Activated naive CD8-positive, alpha-beta T cell treated with anti-CD3 and anti-CD28 coated beads for 36 hours (primary cell): ENCODE results near the gene IBTK. TPM values are rescaled to one million over a fixed set of nuclear protein-coding genes. Genes with fewer than 3 reads are reported as not detected.
"Not testable (repeated sequence)": the region's sequence is repeated elsewhere in the genome, so short reads cannot be mapped to it uniquely, and the experiment has no call there.

ENCODE experiments used
- DNase-seq: peaks from one replicate; pipeline ENCODE4 v3.0.0; 2021
- H3K27ac Mint-ChIP-seq: one replicate; pipeline ENCODE4 v1.8.0; 2022; ENCODE audit warnings: mild to moderate bottlenecking, moderate library complexity, mixed read lengths
- H3K27me3 Mint-ChIP-seq: one replicate; pipeline ENCODE4 v1.8.0; 2022; ENCODE audit warnings: mild to moderate bottlenecking, mixed read lengths
- H3K36me3 Mint-ChIP-seq: one replicate; pipeline ENCODE4 v1.8.0; 2021; ENCODE audit warnings: mild to moderate bottlenecking, mixed read lengths
- H3K4me1 Mint-ChIP-seq: one replicate; pipeline ENCODE4 v1.8.0; 2021; ENCODE audit warnings: mixed read lengths
- H3K4me3 Mint-ChIP-seq: one replicate; pipeline ENCODE4 v1.8.0; 2022; ENCODE audit warnings: mild to moderate bottlenecking, moderate library complexity, mixed read lengths
- H3K9me3 Mint-ChIP-seq: one replicate; pipeline ENCODE4 v1.8.0; 2022; ENCODE audit warnings: mixed read lengths
- total RNA-seq, 2 experiments: library from RNA; stranded (reverse); gene quantifications; one replicate each; pipeline ENCODE4 v1.2.3, GENCODE V29; 2021

IBTK gene
- total RNA-seq, 2 experiments from 2014 or later: 25.7 to 27.0 TPM

DNA sequence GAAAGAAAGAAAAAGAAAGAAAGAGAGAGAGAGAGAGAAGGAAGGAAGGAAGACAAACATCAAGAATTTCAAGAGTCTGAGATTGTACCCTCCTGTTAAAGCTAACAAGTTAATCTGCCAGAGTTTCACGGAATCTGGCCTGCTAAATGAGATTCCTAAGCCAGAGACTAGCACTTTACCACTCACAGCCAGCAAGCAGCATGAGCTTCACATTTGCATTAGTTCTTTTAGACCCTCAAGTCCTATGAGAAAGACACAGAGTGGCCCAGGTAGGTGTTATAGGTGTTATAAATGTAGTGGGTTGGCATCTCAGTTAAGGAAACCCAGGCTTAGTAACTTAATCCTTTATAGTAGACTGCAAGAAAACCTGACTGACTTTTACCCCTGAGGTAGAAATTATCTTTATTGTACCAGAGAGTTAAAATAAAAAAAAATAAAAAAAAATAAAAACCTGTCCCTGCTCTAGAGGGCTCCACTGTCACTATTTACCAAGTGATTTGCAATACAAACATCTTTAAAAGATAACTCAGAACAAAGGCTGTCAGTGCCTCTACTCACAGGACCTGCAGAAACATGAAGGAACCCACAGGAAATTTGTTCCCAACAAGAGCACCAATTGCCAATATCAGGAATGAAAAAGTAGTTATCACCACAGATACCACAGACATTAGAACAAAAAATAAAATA, 9.7 kb upstream of the IBTK start:
- no peak overlapping the region for H3K4me3 Mint-ChIP-seq
- no peaks in the 10 kb centered on the region for H3K9me3 Mint-ChIP-seq
- H3K27me3 Mint-ChIP-seq: peaks cover 2% of the 10 kb centered on the region
- H3K27ac Mint-ChIP-seq: no peak overlapping the region
- no peak for DNase-seq
- no peaks in the 10 kb centered on the region for H3K4me1 Mint-ChIP-seq
- no peaks in the 10 kb centered on the region for H3K36me3 Mint-ChIP-seq

DNA sequence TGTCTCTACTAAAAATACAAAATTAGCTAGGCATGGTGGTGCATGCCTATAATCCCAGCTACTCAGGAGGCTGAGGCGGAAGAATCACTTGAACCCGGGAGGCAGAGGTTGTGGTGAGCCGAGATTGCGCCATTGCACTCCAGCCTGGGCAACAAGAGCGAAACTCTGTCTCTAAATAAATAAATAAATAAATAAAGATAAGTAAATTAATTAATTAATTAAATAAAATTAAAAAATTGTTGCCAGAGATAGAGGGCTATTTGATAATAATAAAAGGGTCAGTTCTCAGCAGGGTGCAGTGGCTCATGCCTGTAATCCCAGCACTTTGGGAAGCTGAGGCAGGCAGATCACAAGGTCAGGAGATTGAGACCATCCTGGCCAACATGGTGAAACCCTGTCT, 7.2 kb upstream of the IBTK start:
- H3K4me3 Mint-ChIP-seq, H3K36me3 Mint-ChIP-seq, H3K27me3 Mint-ChIP-seq, DNase-seq, H3K4me1 Mint-ChIP-seq, H3K27ac Mint-ChIP-seq, H3K9me3 Mint-ChIP-seq: not testable (repeated sequence)

DNA sequence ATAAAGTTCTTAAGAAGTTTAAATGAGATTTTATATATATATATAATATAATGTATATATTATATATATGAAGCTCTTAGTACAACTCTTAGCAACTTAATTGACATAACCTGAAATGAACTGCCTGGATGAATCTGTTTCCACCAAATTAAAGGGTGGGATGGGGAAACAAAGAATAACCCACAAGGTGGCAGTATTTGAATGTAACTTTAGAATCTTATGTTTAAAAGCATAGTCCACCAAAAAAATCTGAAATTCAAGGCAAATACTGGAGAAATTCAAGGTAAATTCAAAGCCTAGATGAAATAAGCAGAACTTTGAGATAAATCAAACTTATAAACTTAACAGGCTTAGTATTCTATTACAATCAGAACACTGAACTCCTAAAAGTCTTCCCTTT, 4.4 kb upstream of the IBTK start:
- peaks cover 7% of the 10 kb centered on the region for H3K4me1 Mint-ChIP-seq
- no peaks in the 10 kb centered on the region for H3K36me3 Mint-ChIP-seq
- H3K27ac Mint-ChIP-seq: no peak overlapping the region
- no peak overlapping the region for H3K4me3 Mint-ChIP-seq
- no peak for DNase-seq
- peaks cover 5% of the 10 kb centered on the region for H3K27me3 Mint-ChIP-seq
- no peaks in the 10 kb centered on the region for H3K9me3 Mint-ChIP-seq

DNA sequence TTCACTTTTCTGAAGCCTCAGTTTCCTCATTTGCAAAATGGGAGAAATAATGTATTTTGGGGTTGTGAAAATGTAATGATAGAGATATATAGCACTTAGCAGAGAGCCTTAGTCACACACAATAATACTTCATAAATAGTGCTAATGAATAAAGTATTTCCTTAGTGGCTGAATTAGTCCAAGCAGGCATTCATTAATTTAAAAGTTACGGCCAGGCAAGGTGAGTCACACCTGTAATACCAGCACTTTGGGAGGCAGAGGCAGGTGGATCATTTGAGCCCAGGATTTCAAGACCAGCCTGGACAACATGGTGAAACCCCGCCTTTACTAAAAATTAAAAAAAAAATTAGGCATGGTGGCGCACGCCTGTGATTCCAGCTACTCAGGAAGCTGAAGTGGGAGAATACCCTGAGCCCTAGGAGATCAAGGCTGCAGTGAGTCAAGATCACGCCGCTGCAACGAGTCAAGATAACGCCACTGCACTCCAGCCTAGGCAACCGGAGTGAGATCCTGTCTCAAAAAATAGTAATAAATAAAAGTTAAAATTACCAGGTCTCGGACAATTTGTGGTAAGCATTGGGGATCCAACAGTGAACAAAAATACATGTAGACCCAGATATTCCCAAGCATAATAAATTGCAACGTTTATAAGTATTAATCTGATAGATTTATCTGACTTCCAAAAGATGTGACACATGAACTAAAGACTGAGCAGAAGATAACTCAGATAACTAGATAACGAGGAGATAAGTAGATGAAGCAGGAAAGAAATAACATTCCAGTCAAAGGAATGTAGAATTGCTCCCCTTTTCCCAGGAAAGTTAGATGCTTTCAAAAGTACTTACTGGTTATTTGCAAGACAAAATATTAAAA, 2.1 kb upstream of the IBTK start:
- no peak for DNase-seq
- peaks cover 2% of the 10 kb centered on the region for H3K36me3 Mint-ChIP-seq
- H3K27ac Mint-ChIP-seq: no peak overlapping the region
- H3K9me3 Mint-ChIP-seq: no peaks in the 10 kb centered on the region
- no peak overlapping the region for H3K4me3 Mint-ChIP-seq
- peaks cover 5% of the 10 kb centered on the region for H3K27me3 Mint-ChIP-seq
- peaks cover 22% of the 10 kb centered on the region for H3K4me1 Mint-ChIP-seq

DNA sequence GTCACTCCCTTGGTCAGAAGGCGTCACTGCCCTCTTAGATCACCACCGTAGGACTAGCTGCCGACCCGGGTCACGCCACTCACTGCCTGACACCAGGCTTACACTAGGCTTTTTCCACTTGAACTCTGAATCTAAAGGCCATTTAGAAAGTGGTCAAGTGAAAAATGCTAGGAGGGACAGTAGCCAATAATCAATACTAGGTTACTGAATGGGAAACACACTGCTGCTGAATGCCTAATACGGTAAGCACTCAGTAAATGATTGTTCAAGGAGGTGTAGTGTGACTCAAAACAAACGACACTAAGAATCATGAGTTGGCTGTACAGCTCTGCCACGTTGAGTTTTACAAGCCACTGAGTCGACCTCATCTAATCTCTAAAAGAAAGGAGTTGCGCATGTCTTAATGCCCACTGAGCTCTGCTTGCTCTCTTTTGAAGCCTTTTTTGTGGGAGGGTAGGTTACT, 760 bp upstream of the IBTK start:
- Mint-ChIP-seq H3K4me1 (peaks cover 29% of the 10 kb centered on the region), H3K9me3 (no peaks in the 10 kb centered on the region), H3K4me3 (peak overlapping the region; percentile 88), H3K27me3 (peaks cover 5% of the 10 kb centered on the region), H3K36me3 (peaks cover 9% of the 10 kb centered on the region), H3K27ac (peak overlapping the region; percentile 93)
- no peak for DNase-seq

DNA sequence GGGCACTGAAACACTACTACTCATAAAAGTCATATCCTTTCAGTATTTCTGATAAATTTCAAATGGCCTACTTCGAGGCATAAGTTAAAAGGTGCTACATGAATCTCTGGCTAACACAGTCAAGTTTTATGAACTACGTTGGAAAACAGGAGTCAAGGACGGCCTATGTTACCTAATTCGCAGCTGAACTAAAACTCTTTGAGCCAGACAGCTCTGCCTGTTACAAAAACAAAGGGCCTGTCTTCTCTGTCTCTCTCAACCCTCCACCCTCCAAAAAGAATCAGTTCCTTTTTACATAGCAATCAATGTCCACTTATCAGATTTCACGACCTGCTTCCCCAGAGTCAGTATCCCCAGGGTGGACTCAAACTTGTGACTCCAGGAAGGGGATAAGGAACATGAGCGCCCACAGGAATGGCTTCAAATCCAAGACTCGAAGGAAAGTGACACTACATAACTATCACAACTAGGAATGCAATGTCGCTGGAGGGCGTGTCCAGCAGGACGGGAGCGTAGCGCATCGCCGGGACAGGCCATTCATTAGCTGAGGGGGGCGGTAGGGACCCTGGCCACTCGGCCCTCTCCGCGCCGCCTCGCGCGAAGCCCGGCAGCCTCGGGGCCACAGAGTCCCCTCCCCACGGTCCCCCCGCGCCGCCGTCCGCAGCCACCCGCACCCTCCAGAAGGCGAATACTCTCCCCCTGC, 591 bp downstream of the IBTK start:
- H3K27me3 Mint-ChIP-seq: no peaks in the 10 kb centered on the region
- peaks cover 13% of the 10 kb centered on the region for H3K36me3 Mint-ChIP-seq
- peaks cover 32% of the 10 kb centered on the region for H3K4me1 Mint-ChIP-seq
- DNase-seq: no peak
- H3K9me3 Mint-ChIP-seq: peaks cover 2% of the 10 kb centered on the region
- H3K27ac Mint-ChIP-seq: peak overlapping the region; percentile 93
- peak overlapping the region; percentile 88 for H3K4me3 Mint-ChIP-seq

DNA sequence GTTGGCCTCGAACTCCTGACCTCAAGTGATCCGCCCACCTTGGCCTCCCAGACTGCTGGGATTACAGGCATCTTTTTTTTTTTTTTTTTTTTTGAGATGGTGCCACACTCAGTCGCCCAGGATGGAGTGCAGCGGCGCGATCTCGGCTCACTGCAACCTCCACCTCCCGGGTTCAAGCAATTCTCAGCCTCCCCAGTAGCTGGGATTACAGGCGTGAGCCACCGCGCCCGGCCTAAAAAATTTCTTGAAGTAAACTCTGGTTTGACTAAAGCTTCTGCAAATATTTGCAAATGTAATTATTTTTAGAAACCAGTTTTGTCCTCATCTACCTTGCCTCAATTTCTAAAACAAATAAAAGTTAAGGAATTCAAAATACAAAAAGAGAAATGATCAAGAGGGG, 1.2 kb downstream of the IBTK start:
- H3K27me3 Mint-ChIP-seq: no peaks in the 10 kb centered on the region

DNA sequence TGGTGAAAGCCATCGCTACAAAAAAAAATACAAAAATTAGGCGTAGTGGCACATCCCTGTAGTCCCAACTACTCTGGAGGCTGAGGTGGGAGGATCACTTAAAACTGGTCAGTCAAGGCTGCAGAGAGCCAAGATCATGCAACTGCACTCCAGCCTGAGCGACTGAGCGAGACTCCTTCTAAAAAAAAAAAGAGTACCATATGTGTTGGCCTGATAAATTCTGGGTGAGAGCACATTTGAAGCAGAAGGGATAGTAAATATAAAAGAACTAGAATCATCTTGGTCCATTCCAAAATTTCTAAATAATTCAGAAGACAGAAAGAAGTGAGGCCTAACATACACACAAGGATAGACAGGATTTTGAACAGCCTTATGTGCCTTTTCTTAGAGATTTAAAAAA, 2.2 kb downstream of the IBTK start:
- peak overlapping the region; percentile 22 for H3K4me3 Mint-ChIP-seq
- H3K9me3 Mint-ChIP-seq: peaks cover 6% of the 10 kb centered on the region
- H3K4me1 Mint-ChIP-seq: peaks cover 43% of the 10 kb centered on the region
- no peak for DNase-seq
- peaks cover 21% of the 10 kb centered on the region for H3K36me3 Mint-ChIP-seq
- H3K27me3 Mint-ChIP-seq: no peaks in the 10 kb centered on the region
- H3K27ac Mint-ChIP-seq: no peak overlapping the region

More for the DNA sequence above, 1.2 kb downstream of the IBTK start:
- Mint-ChIP-seq H3K4me3 (peak overlapping the region; percentile 88), H3K27ac (no peak overlapping the region), H3K36me3 (peaks cover 14% of the 10 kb centered on the region), H3K9me3 (peaks cover 2% of the 10 kb centered on the region), H3K4me1 (peaks cover 35% of the 10 kb centered on the region)
- no peak for DNase-seq

DNA sequence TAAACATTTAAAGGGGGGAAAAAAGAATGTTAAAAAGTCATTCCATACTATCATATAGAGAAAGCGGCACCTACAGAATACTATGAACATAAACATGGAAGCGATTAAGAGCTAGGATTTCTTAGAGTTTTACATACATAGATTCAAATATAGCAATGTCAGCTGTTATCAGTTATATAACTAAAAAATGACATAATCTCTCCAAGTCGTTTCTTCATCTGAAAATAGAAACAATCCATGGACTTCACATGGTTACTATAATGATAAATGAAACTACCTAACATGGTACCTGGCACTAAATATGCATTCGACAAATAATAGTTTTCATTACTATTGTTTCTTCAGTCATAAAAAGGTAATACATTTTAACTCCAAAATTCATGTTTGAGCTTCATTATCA, 3.7 kb downstream of the IBTK start:
- H3K4me1 Mint-ChIP-seq: peaks cover 43% of the 10 kb centered on the region
- no peak overlapping the region for H3K4me3 Mint-ChIP-seq

DNA sequence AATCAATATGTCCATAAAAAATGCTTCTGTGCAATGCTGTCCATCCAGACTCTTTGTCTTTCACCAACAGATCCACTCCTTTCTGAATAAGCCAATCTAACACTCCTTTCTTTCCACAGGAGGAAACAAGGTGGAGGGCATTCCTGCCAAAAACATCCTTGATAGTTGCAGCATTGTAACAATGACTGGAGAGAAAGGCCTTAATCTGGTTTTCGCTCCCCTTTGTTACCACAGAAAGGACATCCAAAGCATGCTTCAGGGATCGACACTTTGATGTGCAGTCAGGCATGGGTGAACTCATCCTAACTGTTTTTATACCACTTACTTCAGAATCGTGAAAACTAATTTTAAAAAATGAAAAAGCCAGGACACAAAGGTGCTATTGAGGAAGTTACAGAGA, 7.4 kb downstream of the IBTK start:
- no peak overlapping the region for H3K27ac Mint-ChIP-seq
- no peaks in the 10 kb centered on the region for H3K27me3 Mint-ChIP-seq
- no peak overlapping the region for H3K4me3 Mint-ChIP-seq
- peaks cover 32% of the 10 kb centered on the region for H3K4me1 Mint-ChIP-seq
- no peak for DNase-seq
- H3K9me3 Mint-ChIP-seq: peaks cover 6% of the 10 kb centered on the region
- H3K36me3 Mint-ChIP-seq: peaks cover 27% of the 10 kb centered on the region

More for the DNA sequence above, 3.7 kb downstream of the IBTK start:
- H3K27me3 Mint-ChIP-seq: no peaks in the 10 kb centered on the region
- H3K36me3 Mint-ChIP-seq: peaks cover 27% of the 10 kb centered on the region
- no peak for DNase-seq
- peaks cover 6% of the 10 kb centered on the region for H3K9me3 Mint-ChIP-seq
- H3K27ac Mint-ChIP-seq: no peak overlapping the region

DNA sequence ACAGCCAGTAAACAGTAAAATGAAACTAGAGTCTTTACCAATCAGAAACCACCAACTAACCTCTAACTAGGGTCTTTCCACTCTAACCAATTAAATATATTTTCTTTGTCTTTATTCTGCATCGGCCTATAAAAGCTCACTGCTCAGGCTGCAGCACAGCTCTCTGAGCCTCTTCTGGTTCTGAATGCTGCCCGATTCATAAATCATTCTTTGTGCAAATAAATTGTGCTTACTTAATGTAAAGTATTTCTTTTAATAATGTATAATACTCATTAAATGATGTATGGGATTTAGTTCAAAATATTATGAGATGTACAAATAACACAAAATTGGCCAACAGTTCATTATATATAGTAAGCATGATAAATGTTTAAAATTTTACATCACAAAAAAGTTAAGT, 7.9 kb downstream of the IBTK start:
- Mint-ChIP-seq H3K27me3 (no peaks in the 10 kb centered on the region), H3K4me3 (no peak overlapping the region), H3K4me1 (peaks cover 28% of the 10 kb centered on the region), H3K9me3 (peaks cover 6% of the 10 kb centered on the region), H3K27ac (no peak overlapping the region), H3K36me3 (peaks cover 27% of the 10 kb centered on the region)
- DNase-seq: no peak

DNA sequence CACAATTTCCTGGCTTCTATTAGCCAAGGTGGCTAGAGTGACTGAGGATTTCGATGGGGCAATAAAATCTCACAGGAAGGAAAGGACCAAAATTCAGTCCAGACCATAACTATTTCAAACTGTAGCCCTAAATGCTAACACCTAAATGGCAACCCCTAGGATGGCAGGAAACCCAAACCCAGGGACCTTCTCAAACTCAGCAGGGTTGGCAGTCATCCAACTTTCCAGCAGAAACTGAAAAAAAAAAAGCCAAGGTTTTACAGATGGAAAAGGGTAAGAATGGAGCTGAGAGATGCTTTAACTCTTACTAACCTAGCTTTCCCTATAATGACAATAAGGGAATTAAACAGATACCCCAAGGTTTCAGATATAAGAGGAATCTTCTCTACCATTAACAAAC, 10.5 kb downstream of the IBTK start:
- Mint-ChIP-seq H3K4me3 (no peak overlapping the region), H3K27ac (no peak overlapping the region), H3K36me3 (peaks cover 20% of the 10 kb centered on the region), H3K27me3 (no peaks in the 10 kb centered on the region), H3K4me1 (peaks cover 18% of the 10 kb centered on the region), H3K9me3 (peaks cover 4% of the 10 kb centered on the region)
- DNase-seq: no peak

DNA sequence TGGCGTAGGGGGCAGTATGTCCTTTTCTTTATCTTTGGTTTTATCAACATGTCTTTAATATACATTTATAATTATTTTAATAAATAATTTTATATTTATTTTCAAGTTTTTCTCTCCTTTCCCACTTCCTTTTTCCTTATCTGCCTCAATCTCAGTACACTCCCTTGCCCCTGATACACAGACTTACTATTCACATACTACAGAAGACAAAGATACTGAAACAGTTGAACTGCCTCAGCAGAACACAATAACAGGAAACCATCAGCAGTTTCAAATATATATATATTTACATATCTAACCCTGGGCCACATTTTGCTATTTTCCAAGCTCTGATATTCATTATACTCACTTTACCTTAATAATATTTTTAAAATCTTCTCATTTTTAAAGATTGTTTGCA, 19.8 kb downstream of the IBTK start:
- no peaks in the 10 kb centered on the region for H3K9me3 Mint-ChIP-seq
- no peaks in the 10 kb centered on the region for H3K4me1 Mint-ChIP-seq
- DNase-seq: no peak
- peaks cover 17% of the 10 kb centered on the region for H3K36me3 Mint-ChIP-seq
- H3K4me3 Mint-ChIP-seq: no peak overlapping the region
- no peaks in the 10 kb centered on the region for H3K27me3 Mint-ChIP-seq
- H3K27ac Mint-ChIP-seq: no peak overlapping the region

DNA sequence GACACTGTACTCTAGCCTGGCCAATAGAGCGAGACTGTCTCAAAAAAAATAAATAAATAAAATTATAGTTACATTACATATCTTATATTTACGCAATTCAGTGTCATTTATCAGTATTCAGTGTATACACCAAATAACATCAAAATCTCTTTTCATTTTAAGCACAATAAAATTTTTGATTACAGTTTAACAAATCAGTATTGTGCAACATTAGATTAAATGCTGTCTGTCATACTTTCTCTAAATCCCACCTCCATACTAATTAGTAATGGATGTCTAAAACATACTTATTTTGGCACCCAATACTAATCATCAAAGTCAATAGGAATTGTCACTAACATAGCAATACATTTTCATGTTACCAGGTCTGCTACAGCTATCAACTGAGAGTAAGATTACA, 27.4 kb downstream of the IBTK start:
- Mint-ChIP-seq H3K4me3 (no peak overlapping the region), H3K27ac (no peak overlapping the region), H3K27me3 (no peaks in the 10 kb centered on the region), H3K9me3 (no peaks in the 10 kb centered on the region), H3K36me3 (peaks cover 14% of the 10 kb centered on the region), H3K4me1 (no peaks in the 10 kb centered on the region)
- no peak for DNase-seq

DNA sequence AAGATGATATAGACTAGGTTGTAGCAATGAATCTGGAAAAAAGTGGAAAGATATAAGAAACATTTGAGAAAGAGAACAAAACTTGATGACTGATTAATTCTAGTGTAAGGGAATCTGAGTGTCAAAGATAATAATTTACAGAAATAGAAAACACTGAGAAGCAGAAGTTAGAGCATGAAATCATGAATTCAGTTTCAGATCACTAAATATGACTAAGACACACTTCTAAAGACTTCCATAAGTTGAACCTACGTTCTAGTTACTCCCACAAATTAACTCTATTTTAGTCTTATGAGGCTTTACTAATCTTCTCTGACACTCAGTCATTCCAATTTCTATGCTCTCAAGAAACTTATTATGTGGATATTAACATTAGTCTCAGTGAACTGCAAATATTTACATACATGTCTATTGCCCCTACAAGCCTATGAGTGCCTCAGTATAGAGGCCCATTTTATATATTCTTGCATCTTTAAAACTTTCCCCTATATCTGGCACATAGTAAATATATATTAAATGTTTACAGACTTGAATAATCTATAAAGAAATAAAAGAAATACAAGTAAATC, 30.4 kb downstream of the IBTK start:
- Mint-ChIP-seq H3K4me3 (no peak overlapping the region), H3K27me3 (no peaks in the 10 kb centered on the region), H3K4me1 (no peaks in the 10 kb centered on the region), H3K36me3 (peaks cover 24% of the 10 kb centered on the region), H3K9me3 (no peaks in the 10 kb centered on the region), H3K27ac (no peak overlapping the region)
- no peak for DNase-seq
